Measurements from ENCODE around the gene TAC3.

The TAC3 gene

DNA sequence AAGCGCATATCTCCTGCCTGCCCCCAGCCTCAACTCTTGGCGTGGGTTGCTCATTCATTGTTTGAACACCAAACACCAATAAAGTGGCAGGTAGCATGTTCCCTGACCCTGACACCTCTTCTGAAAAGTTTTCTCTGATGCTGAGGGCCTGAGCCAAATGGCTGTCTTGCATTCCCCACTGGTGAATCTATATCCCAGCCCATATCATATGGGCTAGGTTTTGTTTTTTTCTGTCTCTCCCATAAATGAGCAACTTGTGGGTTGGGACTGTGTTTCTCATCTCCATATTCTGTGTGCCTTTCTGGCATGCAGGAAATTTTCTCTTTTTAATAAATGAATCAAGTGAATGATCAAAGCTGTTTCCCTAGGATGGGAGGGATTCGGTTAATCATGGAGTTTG lies 28.6 kb upstream of the TAC3 start:
- TF ChIP-seq, protein P1, sequence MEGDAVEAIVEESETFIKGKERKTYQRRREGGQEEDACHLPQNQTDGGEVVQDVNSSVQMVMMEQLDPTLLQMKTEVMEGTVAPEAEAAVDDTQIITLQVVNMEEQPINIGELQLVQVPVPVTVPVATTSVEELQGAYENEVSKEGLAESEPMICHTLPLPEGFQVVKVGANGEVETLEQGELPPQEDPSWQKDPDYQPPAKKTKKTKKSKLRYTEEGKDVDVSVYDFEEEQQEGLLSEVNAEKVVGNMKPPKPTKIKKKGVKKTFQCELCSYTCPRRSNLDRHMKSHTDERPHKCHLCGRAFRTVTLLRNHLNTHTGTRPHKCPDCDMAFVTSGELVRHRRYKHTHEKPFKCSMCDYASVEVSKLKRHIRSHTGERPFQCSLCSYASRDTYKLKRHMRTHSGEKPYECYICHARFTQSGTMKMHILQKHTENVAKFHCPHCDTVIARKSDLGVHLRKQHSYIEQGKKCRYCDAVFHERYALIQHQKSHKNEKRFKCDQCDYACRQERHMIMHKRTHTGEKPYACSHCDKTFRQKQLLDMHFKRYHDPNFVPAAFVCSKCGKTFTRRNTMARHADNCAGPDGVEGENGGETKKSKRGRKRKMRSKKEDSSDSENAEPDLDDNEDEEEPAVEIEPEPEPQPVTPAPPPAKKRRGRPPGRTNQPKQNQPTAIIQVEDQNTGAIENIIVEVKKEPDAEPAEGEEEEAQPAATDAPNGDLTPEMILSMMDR (IDR thresholded peaks at IDR 0.05; ENCODE audit: insufficient read depth, low read depth, low read length, missing control alignments) = no peak
- H3K4me3 ChIP-seq (ENCODE audit: low read length) = no peak overlapping the region
- DNase-seq (ENCODE audit: low read depth) = no peak

DNA sequence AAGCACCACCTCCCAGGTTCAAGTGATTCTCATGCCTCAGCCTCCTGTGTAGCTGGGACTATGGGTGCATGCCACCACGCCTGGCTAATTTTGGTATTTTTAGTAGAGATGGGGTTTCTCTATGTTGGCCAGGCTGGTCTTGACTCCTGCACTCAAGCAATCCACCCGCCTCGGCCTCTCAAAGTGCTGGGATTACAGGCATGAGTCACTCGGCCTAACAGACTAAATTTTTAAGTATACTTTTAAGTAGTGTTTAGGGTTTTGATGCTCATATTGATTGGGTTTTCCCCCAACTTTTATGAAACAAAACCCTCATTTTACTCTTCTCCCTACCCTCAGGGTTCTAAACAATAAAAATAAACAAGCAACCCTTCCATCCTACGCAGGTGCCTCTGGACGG lies 28.1 kb upstream of the TAC3 start:
- TF ChIP-seq, protein P1 (IDR thresholded peaks at IDR 0.05; ENCODE audit: insufficient read depth, low read depth, low read length, missing control alignments) = no peak
- no peak overlapping the region for H3K4me3 ChIP-seq (ENCODE audit: low read length)
- DNase-seq (ENCODE audit: low read depth) = no peak

DNA sequence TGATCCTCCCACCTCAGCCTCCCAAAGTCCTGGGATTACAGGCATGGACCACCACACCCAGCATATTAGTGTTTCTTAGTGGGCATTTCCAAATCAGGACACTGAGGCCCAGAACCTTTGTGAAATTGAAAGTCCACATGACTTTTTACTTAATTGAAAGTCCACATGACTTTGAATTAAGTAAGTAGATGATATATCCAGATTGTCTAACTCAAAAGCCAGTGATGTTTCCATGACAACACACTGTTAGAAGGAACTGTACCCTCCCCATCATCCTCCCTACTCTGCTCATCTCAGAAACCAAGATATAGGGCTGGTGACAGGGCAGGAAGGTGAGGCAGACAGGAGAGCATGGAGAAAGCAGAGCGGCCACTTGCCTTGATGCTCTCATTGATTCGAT lies 26.4 kb upstream of the TAC3 start:
- TF ChIP-seq, protein P1 (IDR thresholded peaks at IDR 0.05; ENCODE audit: insufficient read depth, low read depth, low read length, missing control alignments) = no peak
- no peak overlapping the region for H3K4me3 ChIP-seq (ENCODE audit: low read length)
- DNase-seq (ENCODE audit: low read depth) = no peak

DNA sequence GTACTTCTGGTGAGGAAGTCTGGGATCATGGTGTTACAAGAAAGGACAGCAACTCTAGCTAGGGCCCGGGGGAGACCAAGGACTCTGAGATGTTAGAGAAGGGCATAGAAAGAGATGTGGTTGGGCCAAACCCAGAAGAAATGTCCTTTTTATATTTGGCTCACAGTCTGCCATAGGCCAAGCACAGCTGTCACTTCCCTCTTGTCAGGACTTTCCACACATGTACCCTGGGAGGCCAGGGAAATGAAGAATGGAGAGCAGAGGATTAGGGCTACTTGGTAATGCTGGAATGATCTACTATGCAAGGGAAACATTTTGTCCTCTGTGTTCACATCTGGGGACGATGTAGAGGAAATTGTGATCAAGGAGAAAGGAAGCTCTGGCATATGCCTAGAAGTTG lies 24.4 kb upstream of the TAC3 start:
- no peak overlapping the region for H3K4me3 ChIP-seq (ENCODE audit: low read length)
- TF ChIP-seq, protein P1 (IDR thresholded peaks at IDR 0.05; ENCODE audit: insufficient read depth, low read depth, low read length, missing control alignments) = no peak
- DNase-seq (ENCODE audit: low read depth) = no peak

DNA sequence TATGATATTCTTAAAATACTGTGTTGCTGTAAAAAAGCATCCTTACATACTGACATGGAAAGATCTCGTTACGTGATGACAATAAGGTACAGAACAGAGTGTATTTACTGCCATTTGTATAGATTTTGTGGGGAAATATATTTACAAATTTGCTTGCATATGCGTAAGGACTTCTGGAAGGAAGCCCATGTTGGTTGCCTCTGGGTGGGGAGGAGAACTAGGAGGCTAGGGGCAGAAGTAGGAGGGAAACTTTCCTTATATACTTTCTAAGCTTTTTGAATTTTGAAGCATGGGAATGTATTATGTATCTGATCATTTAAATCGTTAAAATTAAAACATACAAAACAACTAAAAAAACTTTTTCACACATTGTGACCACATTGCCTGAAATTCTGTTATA lies 23.9 kb upstream of the TAC3 start:
- H3K4me3 ChIP-seq (ENCODE audit: low read length) = no peak overlapping the region
- TF ChIP-seq, protein P1 (IDR thresholded peaks at IDR 0.05; ENCODE audit: insufficient read depth, low read depth, low read length, missing control alignments) = no peak
- DNase-seq (ENCODE audit: low read depth) = no peak

DNA sequence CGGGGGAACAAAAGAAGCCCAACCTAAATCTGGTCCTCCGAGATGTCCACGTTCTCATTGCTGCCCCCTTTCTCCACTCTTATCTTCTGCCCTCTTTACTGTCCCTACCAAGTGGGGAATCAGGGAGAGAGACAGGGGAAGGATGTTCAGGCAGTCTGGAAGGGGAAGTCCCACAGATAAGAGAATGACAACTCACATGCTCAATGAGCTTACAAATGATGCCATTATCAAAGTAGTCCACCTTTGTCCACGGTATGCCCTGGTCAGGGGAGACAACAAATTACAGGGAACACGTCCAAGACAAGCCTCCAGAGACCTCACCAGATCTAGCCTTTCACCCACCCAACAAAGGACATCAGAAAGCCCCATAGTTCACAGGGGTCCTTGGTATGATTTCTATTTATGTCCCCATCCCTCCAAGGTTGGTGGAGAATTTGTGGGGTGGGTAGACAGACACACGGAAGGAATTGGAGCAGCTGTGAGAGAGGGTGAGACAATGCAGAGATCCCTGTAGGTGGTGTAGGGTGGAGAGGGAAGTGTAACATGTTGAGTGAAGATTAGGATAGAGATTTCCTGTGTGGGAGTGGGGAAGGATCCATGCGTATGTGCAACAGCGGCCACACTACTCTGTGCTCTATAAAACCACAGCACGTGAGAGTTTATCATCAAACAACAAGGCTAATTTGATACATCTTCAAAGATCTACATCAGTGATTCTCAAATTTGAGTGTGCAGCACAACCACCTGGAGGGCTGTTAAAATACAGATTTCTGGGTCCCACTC lies 22.9 kb upstream of the TAC3 start:
- TF ChIP-seq, protein P1 (IDR thresholded peaks at IDR 0.05; ENCODE audit: insufficient read depth, low read depth, low read length, missing control alignments) = no peak
- no peak overlapping the region for H3K4me3 ChIP-seq (ENCODE audit: low read length)
- no peak for DNase-seq (ENCODE audit: low read depth)

DNA sequence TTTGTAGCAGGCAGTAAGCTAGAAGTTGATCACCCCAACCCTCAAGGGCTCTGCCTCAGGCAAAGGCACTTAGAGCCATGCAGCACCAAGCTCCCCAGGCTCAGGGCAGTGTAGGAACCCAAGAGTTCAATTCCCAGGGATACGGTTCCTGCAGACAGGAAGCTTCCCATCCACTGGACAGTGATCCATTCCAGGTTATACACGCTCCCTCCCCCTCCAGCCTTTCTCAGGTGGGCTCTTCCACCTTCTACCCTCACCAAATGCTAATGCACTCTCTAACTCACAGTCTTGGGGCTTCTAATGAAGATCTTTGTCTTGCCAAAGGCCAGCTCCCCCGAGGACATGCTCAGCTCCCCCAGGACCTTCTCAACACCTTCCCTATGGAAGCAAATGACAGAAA lies 20.9 kb upstream of the TAC3 start:
- DNase-seq (ENCODE audit: low read depth) = no peak
- no peak overlapping the region for H3K4me3 ChIP-seq (ENCODE audit: low read length)
- TF ChIP-seq, protein P1 (IDR thresholded peaks at IDR 0.05; ENCODE audit: insufficient read depth, low read depth, low read length, missing control alignments) = no peak
